Tibial nerve (tissue), 4 donors: Measurements from ENCODE around the gene OPRD1.

Experiments
- CTCF ChIP-seq, 5 experiments: fragments of 200-600 bp in 3 of 5; fragments of 450-650 bp in 2 of 5; sonication (generic) in 3 of 5; IDR thresholded peaks; one replicate each; pipeline ENCODE4 v1.5.1; 2016 to 2019; ENCODE audit warnings: antibody characterized with exemption in 5 of 5, mild to moderate bottlenecking in 3 of 5, moderate library complexity in 2 of 5
- EP300 ChIP-seq, 2 donors: sonication (generic); formaldehyde crosslinking; IDR thresholded peaks; one replicate each; pipeline ENCODE4 v1.6.1; 2017; ENCODE audit warnings: antibody characterized with exemption in 2 of 2, mild to moderate bottlenecking in 1 of 2
- POLR2A ChIP-seq, 2 donors: fragments of 450-650 bp; IDR thresholded peaks; one replicate each; pipeline ENCODE4 v1.6.1; 2017; ENCODE audit warnings: antibody characterized with exemption in 2 of 2, mild to moderate bottlenecking in 2 of 2, moderate library complexity in 2 of 2

DNA sequence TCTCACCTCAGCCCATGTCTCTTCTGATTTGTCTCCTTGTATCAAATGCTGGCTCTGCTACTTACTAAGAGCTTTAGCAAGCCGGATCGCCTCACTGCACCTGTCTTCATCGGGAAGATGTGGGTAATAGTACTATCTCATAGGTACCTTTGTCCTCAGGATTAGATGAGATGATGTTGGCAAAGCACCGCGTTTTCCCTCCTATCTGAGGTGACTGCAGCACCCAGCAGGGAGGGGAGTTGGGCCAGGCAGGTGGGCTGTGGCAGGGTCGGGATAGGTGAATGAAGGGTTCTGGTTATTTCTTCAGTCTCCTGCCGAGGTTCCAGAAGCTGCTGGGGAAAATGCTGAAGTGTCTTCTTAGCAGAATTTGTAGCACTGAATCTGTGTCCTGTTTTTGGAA lies 5.2 kb downstream of the OPRD1 start:
- no peak for TF ChIP-seq CTCF (IDR thresholded peaks at IDR 0.05)
- TF ChIP-seq POLR2A (IDR thresholded peaks at IDR 0.05) = no peak
- no peak for TF ChIP-seq EP300 (IDR thresholded peaks at IDR 0.05)
